Putamen (tissue), 1 donor: ENCODE data around the gene STIMATE.

Source experiments
- DNase-seq: peaks from one replicate; pipeline ENCODE4 v3.0.0-alpha.2; 2016; ENCODE audit warnings: low spot score

STIMATE gene

GRCh38 chr3:52791366-52791765, 106.0 kb downstream of the STIMATE start:
- DNase-seq: no peak

GRCh38 chr3:52790741-52791140, 106.6 kb downstream of the STIMATE start:
- no peak for DNase-seq

- DNase-seq: no peak
These were observed 107.0 kb downstream of the STIMATE start for GRCh38 chr3:52790337-52790736.

GRCh38 chr3:52789746-52790040, 107.7 kb downstream of the STIMATE start:
- DNase-seq: no peak

GRCh38 chr3:52788890-52789745, 108.2 kb downstream of the STIMATE start:
- DNase-seq: no peak

GRCh38 chr3:52787672-52788625, 109.4 kb downstream of the STIMATE start:
- DNase-seq: no peak

- no peak for DNase-seq
These were observed 110.1 kb downstream of the STIMATE start for GRCh38 chr3:52787246-52787645.
